GM12801 (cell line): ENCODE data around the gene EVI5.

Experiments used
- TF ChIP-seq, protein P1 (sequence below): IDR thresholded peaks from one replicate; pipeline ENCODE4 v1.5.1; 2011; ENCODE audit warnings: control low read depth; ENCODE audit not compliant: insufficient read length; ENCODE audit errors: extremely low read depth

The EVI5 gene

GRCh38 chr1:92459871-92460320 lies 325.0 kb downstream of the EVI5 start:
- TF ChIP-seq, protein P1, sequence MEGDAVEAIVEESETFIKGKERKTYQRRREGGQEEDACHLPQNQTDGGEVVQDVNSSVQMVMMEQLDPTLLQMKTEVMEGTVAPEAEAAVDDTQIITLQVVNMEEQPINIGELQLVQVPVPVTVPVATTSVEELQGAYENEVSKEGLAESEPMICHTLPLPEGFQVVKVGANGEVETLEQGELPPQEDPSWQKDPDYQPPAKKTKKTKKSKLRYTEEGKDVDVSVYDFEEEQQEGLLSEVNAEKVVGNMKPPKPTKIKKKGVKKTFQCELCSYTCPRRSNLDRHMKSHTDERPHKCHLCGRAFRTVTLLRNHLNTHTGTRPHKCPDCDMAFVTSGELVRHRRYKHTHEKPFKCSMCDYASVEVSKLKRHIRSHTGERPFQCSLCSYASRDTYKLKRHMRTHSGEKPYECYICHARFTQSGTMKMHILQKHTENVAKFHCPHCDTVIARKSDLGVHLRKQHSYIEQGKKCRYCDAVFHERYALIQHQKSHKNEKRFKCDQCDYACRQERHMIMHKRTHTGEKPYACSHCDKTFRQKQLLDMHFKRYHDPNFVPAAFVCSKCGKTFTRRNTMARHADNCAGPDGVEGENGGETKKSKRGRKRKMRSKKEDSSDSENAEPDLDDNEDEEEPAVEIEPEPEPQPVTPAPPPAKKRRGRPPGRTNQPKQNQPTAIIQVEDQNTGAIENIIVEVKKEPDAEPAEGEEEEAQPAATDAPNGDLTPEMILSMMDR, result no peak
